Trophoblast cell (in vitro differentiated cells and primary cell): Measurements from ENCODE around the gene KRTAP10-8.
A peak's percentile ranks its signal among the peaks of the same experiment; 100 is the strongest.
"Not testable (repeated sequence)": the region's sequence is repeated elsewhere in the genome, so short reads cannot be mapped to it uniquely, and the experiment has no call there.

Experiments used
- DNase-seq, 2 donors: peaks; one replicate each; pipeline ENCODE4 v3.0.0-alpha.2; 2016
- H2AFZ ChIP-seq: 2 replicates; pipeline ENCODE4 v1.6.1; 2013; ENCODE audit warnings: low read length, moderate library complexity, mild to moderate bottlenecking; ENCODE audit not compliant: insufficient read depth, poor library complexity
- H2AK5ac ChIP-seq: 2 replicates; pipeline ENCODE4 v1.6.1; 2013; ENCODE audit warnings: mild to moderate bottlenecking, low read length
- H2BK120ac ChIP-seq: 2 replicates; pipeline ENCODE4 v1.6.1; 2013; ENCODE audit warnings: low read length, mild to moderate bottlenecking, moderate library complexity; ENCODE audit not compliant: insufficient read depth, poor library complexity
- H2BK12ac ChIP-seq: 2 replicates; pipeline ENCODE4 v1.6.1; 2013; ENCODE audit warnings: mild to moderate bottlenecking, low read length, moderate library complexity
- H2BK5ac ChIP-seq: 2 replicates; pipeline ENCODE4 v1.6.1; 2013; ENCODE audit warnings: low read length, low read depth, moderate library complexity, mild to moderate bottlenecking; ENCODE audit not compliant: poor library complexity
- H3K14ac ChIP-seq: 2 replicates; pipeline ENCODE4 v1.6.1; 2013; ENCODE audit warnings: mild to moderate bottlenecking, low read length
- H3K18ac ChIP-seq: 2 replicates; pipeline ENCODE4 v1.6.1; 2013; ENCODE audit warnings: mild to moderate bottlenecking, low read length
- H3K23ac ChIP-seq: 2 replicates; pipeline ENCODE4 v1.6.1; 2013; ENCODE audit warnings: low read length
- H3K27ac ChIP-seq: 2 replicates; pipeline ENCODE4 v1.5.1; 2013; ENCODE audit warnings: low read depth, mild to moderate bottlenecking, inconsistent platforms, low read length, moderate library complexity
- H3K27me3 ChIP-seq: 2 replicates; pipeline ENCODE4 v1.6.1; 2013; ENCODE audit warnings: inconsistent platforms, mild to moderate bottlenecking, low read length, moderate library complexity; ENCODE audit not compliant: insufficient read depth
- H3K36me3 ChIP-seq, 2 experiments: 1 replicate in 1 of 2; 2 replicates in 1 of 2; pipeline ENCODE4 v1.6.1; 2013; ENCODE audit warnings: low read length in 2 of 2, mild to moderate bottlenecking in 2 of 2, moderate library complexity in 1 of 2; ENCODE audit not compliant: insufficient read depth in 2 of 2, control insufficient read depth in 1 of 2
- H3K4ac ChIP-seq: 2 replicates; pipeline ENCODE4 v1.6.1; 2013; ENCODE audit warnings: low read depth, mild to moderate bottlenecking, low read length, moderate library complexity
- H3K4me1 ChIP-seq, 2 experiments: 1 replicate in 1 of 2; 2 replicates in 1 of 2; pipeline ENCODE4 v1.6.1; 2013; ENCODE audit warnings: low read length in 2 of 2, mild to moderate bottlenecking in 2 of 2, moderate library complexity in 1 of 2; ENCODE audit not compliant: insufficient read depth in 2 of 2, control insufficient read depth in 1 of 2
- H3K4me2 ChIP-seq: 2 replicates; pipeline ENCODE4 v1.6.1; 2013; ENCODE audit warnings: inconsistent platforms, mild to moderate bottlenecking, low read length, moderate library complexity
- H3K4me3 ChIP-seq: 2 replicates; pipeline ENCODE4 v1.5.1; 2013; ENCODE audit warnings: mild to moderate bottlenecking, low read depth, low read length, inconsistent platforms
- H3K79me1 ChIP-seq: one replicate; pipeline ENCODE4 v1.6.1; 2013; ENCODE audit warnings: low read length
- H3K79me2 ChIP-seq: 2 replicates; pipeline ENCODE4 v1.6.1; 2013; ENCODE audit warnings: low read length, mild to moderate bottlenecking; ENCODE audit not compliant: control insufficient read depth, insufficient read depth, poor library complexity
- H3K9ac ChIP-seq: 2 replicates; pipeline ENCODE4 v1.6.1; 2013; ENCODE audit warnings: mild to moderate bottlenecking, low read length
- H3K9me3 ChIP-seq: 2 replicates; pipeline ENCODE4 v1.6.1; 2013; ENCODE audit warnings: low read depth, mild to moderate bottlenecking, control low read depth, inconsistent platforms, low read length; ENCODE audit not compliant: insufficient read depth
- H4K12ac ChIP-seq: 2 replicates; pipeline ENCODE4 v1.6.1; 2013; ENCODE audit warnings: low read depth, mild to moderate bottlenecking, low read length, moderate library complexity
- H4K8ac ChIP-seq: 2 replicates; pipeline ENCODE4 v1.6.1; 2013; ENCODE audit warnings: low read depth, mild to moderate bottlenecking, low read length, moderate library complexity
- H4K91ac ChIP-seq: one replicate; pipeline ENCODE4 v1.6.1; 2013; ENCODE audit warnings: low read depth, mild to moderate bottlenecking, low read length, moderate library complexity
- WGBS: extraction: QIAGEN DNeasy Blood & Tissue Kit; methylation state at CpG from one replicate; pipeline ENCODE4 v1.1.7; 2013; ENCODE audit warnings: missing lambda C conversion rate; ENCODE audit not compliant: insufficient read length, insufficient coverage; ENCODE audit errors: extremely low coverage; 5-methylcytosine and 5-hydroxymethylcytosine counted together

The KRTAP10-8 gene

GRCh38 chr21:44626673-44627143 lies 14.8 kb downstream of the KRTAP10-8 start, which contains the start of gene KRTAP10-9:
TSS of gene KRTAP10-9 (plus strand) at chr21:44627093. CDS start at chr21:44627172, 79 bp downstream.
- H2BK12ac ChIP-seq = no peak within 1 kb of the TSS
- no peak within 1 kb of the TSS for H3K18ac ChIP-seq
- no peak within 1 kb of the TSS for H3K4me2 ChIP-seq
- no peaks in the 10 kb centered on the region for H3K36me3 ChIP-seq
- H3K9me3 ChIP-seq = peaks cover 12% of the 10 kb centered on the region
- H3K27me3 ChIP-seq = no peaks in the 10 kb centered on the region
- no peak within 1 kb of the TSS for H2BK5ac ChIP-seq
- H3K4ac ChIP-seq = no peak within 1 kb of the TSS
- H2BK120ac ChIP-seq = no peak within 1 kb of the TSS
- H4K8ac ChIP-seq = no peak within 1 kb of the TSS
- peak within 1 kb of the TSS; percentile 34 for H3K9ac ChIP-seq
- H3K4me3 ChIP-seq = no peak within 1 kb of the TSS
- H3K4me1 ChIP-seq = no peaks in the 10 kb centered on the region
- no peaks in the 10 kb centered on the region for H3K79me1 ChIP-seq
- H3K27ac ChIP-seq = no peak within 1 kb of the TSS
- H4K12ac ChIP-seq = no peak within 1 kb of the TSS
- no peak within 1 kb of the TSS for H3K23ac ChIP-seq
- no peak within 1 kb of the TSS for H4K91ac ChIP-seq
- no peak within 1 kb of the TSS for H2AK5ac ChIP-seq
- no peaks in the 10 kb centered on the region for H3K79me2 ChIP-seq
- H2AFZ ChIP-seq = no peak within 1 kb of the TSS
- no peak for DNase-seq
- no CpG with 5 or more reads among the region's 7 CpGs for WGBS
- H3K14ac ChIP-seq = no peak within 1 kb of the TSS

GRCh38 chr21:44627181-44627822 lies 15.4 kb downstream of the KRTAP10-8 start:
- H3K4ac ChIP-seq, H4K8ac ChIP-seq, H3K27me3 ChIP-seq, H3K79me2 ChIP-seq, H2BK5ac ChIP-seq, H2AFZ ChIP-seq, H3K18ac ChIP-seq, H3K4me2 ChIP-seq, H4K91ac ChIP-seq, H4K12ac ChIP-seq, H3K4me3 ChIP-seq, DNase-seq, H3K27ac ChIP-seq, H3K23ac ChIP-seq, H2BK12ac ChIP-seq, H3K9ac ChIP-seq, H3K79me1 ChIP-seq, H2BK120ac ChIP-seq, H3K4me1 ChIP-seq, H3K36me3 ChIP-seq, H3K14ac ChIP-seq, H2AK5ac ChIP-seq: not testable (repeated sequence)
- WGBS = no CpG with 5 or more reads among the region's 20 CpGs
- peaks cover 12% of the 10 kb centered on the region for H3K9me3 ChIP-seq

GRCh38 chr21:44627831-44628233 lies 16.0 kb downstream of the KRTAP10-8 start:
- H2BK5ac ChIP-seq, H3K4ac ChIP-seq: not testable (repeated sequence)
- no CpG with 5 or more reads among the region's 15 CpGs for WGBS

GRCh38 chr21:44628707-44629391 lies 17.0 kb downstream of the KRTAP10-8 start:
- no CpG with 5 or more reads among the region's 18 CpGs for WGBS
- no peak overlapping the region for H3K4me2 ChIP-seq
- H2BK120ac ChIP-seq = no peak overlapping the region
- H3K79me2 ChIP-seq = no peaks in the 10 kb centered on the region
- no peaks in the 10 kb centered on the region for H3K36me3 ChIP-seq
- H4K12ac ChIP-seq = no peak overlapping the region
- H4K8ac ChIP-seq = no peak overlapping the region
- H2AFZ ChIP-seq = no peak overlapping the region
- H3K79me1 ChIP-seq = no peaks in the 10 kb centered on the region
- H3K9me3 ChIP-seq = peaks cover 7% of the 10 kb centered on the region
- H3K9ac ChIP-seq = no peak overlapping the region
- H4K91ac ChIP-seq = no peak overlapping the region
- H3K14ac ChIP-seq = no peak overlapping the region
- H2AK5ac ChIP-seq = no peak overlapping the region
- no peak overlapping the region for H3K4me3 ChIP-seq
- no peak for DNase-seq
- no peak overlapping the region for H3K4ac ChIP-seq
- no peak overlapping the region for H2BK12ac ChIP-seq
- no peak overlapping the region for H3K27ac ChIP-seq
- no peaks in the 10 kb centered on the region for H3K4me1 ChIP-seq
- no peaks in the 10 kb centered on the region for H3K27me3 ChIP-seq
- no peak overlapping the region for H2BK5ac ChIP-seq
- H3K23ac ChIP-seq = no peak overlapping the region
- no peak overlapping the region for H3K18ac ChIP-seq

More at GRCh38 chr21:44627831-44628233, 16.0 kb downstream of the KRTAP10-8 start:
- not testable (repeated sequence) for H3K9ac ChIP-seq, H3K4me3 ChIP-seq, H2AFZ ChIP-seq, H4K8ac ChIP-seq, H3K4me2 ChIP-seq, H3K36me3 ChIP-seq, H2BK120ac ChIP-seq, H3K27ac ChIP-seq, H3K14ac ChIP-seq, H4K12ac ChIP-seq, H3K4me1 ChIP-seq, H3K18ac ChIP-seq, H3K27me3 ChIP-seq, H3K23ac ChIP-seq, DNase-seq, H3K79me2 ChIP-seq, H4K91ac ChIP-seq, H3K9me3 ChIP-seq, H3K79me1 ChIP-seq, H2AK5ac ChIP-seq, H2BK12ac ChIP-seq
